Immature natural killer cell (primary cell): ENCODE measurements around the gene VPS11. TPM values are rescaled to one million over a fixed set of nuclear protein-coding genes. Genes with fewer than 3 reads are reported as not detected.
A peak's percentile ranks its signal among the peaks of the same experiment; 100 is the strongest.

Source experiments
- DNase-seq, 3 donors: peaks; one replicate each; pipeline ENCODE4 v3.0.0; 2022; ENCODE audit warnings: mixed read lengths in 1 of 3
- H3K27ac Mint-ChIP-seq, 6 donors: one replicate each; pipeline ENCODE4 v1.8.0; 2020; ENCODE audit warnings: mixed read lengths in 6 of 6, mild to moderate bottlenecking in 5 of 6, inconsistent platforms in 4 of 6, moderate library complexity in 3 of 6
- H3K27me3 Mint-ChIP-seq, 3 donors: one replicate each; pipeline ENCODE4 v1.8.0; 2020 to 2021; ENCODE audit warnings: low read depth in 3 of 3, mild to moderate bottlenecking in 3 of 3, mixed read lengths in 3 of 3, moderate library complexity in 3 of 3, inconsistent platforms in 1 of 3
- H3K36me3 Mint-ChIP-seq, 3 donors: one replicate each; pipeline ENCODE4 v1.8.0; 2020; ENCODE audit warnings: mixed read lengths in 3 of 3, inconsistent platforms in 2 of 3, mild to moderate bottlenecking in 2 of 3
- H3K4me1 Mint-ChIP-seq, 2 donors: one replicate each; pipeline ENCODE4 v1.8.0; 2020; ENCODE audit warnings: inconsistent platforms in 2 of 2, mild to moderate bottlenecking in 2 of 2, mixed read lengths in 2 of 2, moderate library complexity in 1 of 2
- H3K4me3 Mint-ChIP-seq, 5 donors: one replicate each; pipeline ENCODE4 v1.8.0; 2020; ENCODE audit warnings: mild to moderate bottlenecking in 5 of 5, mixed read lengths in 5 of 5, inconsistent platforms in 3 of 5, moderate library complexity in 3 of 5
- H3K9me3 Mint-ChIP-seq, 6 donors: one replicate each; pipeline ENCODE4 v1.8.0; 2020; ENCODE audit warnings: mild to moderate bottlenecking in 6 of 6, mixed read lengths in 6 of 6, inconsistent platforms in 4 of 6, moderate library complexity in 3 of 6
- polyA plus RNA-seq, 3 donors: library from polyadenylated mRNA; unstranded; fragments of 300-500 nt; fragmentation: Illumina TruSeq; gene quantifications; one replicate each; pipeline ENCODE4 v1.2.3, GENCODE V29; 2021

The VPS11 gene
- polyA plus RNA-seq, 3 donors from 2014 or later: 33.0 to 58.8 (median 49.3) TPM

DNA sequence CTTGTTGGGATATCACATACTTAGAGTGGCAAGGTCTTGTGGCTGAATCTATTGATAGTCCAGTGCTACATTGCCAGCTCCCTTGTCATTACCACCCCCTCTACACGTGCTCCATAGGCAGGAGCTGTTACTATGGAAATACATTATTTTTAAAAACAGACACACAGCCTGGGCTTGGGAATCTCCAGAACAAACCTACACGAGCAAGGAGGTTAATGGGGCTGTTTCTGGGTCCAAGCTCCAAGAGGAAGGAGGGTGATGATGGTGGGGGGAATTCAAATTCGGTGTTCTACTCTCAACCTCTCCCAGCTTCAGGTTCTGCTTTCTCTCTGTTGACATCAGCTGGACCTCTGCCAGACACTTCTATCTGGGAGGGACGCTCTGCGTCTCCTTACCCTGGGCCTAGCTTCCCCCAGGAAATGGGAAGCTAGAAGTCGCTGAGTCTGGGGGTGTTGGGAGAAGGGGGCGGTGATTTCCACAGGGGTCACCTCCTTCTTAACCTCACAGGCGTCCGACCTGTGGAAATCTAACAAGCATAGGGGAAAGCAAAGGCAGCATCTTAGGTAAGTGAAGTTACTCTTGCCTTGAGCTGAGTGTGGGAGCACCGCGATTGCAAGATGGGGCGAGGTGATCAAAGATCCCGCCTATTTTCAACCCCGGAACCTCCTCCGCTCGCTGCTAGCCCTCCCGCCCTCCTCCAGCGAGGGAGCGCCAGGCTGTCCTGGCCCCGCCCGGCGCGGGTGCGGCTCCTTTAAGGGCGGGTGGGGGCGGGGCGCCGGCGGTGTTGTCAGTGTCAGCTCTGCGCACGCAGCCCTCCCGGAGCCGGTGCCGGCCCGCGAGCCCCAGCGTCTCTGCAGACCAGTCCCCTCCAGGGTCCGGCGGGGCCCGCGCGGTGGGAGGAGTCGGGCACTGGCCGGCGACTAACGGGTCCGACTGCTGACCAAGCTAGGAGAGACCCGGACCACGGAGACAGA, 39.2 kb downstream of the VPS11 start, which contains the start of gene C2CD2L:
C2CD2L (plus strand) TSS at position 781 of the 974 bp plus-strand sequence. CDS start 398 bp downstream, outside the sequence.
- Mint-ChIP-seq H3K36me3 (peaks cover 3 to 6% (median 5%) of the 10 kb centered on the region in 3 donors), H3K27me3 (peaks cover 0 to 2% (median 2%) of the 10 kb centered on the region in 3 donors), H3K27ac (peak within 1 kb of the TSS; percentile 80 to 95 (median 91)), H3K4me3 (peak within 1 kb of the TSS; percentile 88 to 95 (median 90)), H3K4me1 (peaks cover 44 to 53% of the 10 kb centered on the region in 2 donors), H3K9me3 (no peaks in the 10 kb centered on the region)
- peak; percentile 81 to 84 (median 84) for DNase-seq

DNA sequence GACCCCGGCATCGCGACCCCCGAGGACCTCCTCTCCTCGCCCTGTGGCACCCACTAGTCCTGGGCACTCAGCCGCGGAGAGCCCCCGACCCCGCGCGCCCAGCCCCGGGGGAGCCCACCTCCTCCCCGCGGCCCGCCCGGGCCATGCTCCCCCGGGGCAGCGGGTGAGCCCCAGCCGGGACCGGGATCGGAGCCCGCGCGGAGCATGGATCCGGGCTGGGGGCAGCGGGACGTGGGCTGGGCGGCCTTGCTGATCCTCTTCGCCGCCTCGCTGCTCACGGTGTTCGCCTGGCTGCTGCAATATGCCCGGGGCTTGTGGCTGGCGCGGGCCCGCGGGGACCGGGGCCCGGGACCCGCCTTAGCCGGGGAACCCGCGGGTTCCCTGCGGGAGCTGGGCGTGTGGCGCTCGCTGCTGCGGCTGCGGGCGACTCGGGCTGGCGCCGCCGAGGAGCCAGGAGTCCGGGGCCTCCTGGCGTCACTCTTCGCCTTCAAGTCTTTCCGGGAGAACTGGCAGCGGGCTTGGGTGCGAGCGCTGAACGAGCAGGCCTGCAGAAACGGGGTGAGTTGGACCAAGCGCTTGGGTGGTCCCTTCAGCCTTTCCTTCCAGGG, 40.0 kb downstream of the VPS11 start:
- Mint-ChIP-seq H3K4me3 (peak overlapping the region; percentile 88 to 95 (median 90)), H3K4me1 (peaks cover 37 to 45% of the 10 kb centered on the region in 2 donors), H3K9me3 (no peaks in the 10 kb centered on the region), H3K27me3 (peaks cover 0 to 4% (median 2%) of the 10 kb centered on the region in 3 donors), H3K27ac (peak overlapping the region; percentile 77 to 90 (median 82)), H3K36me3 (peaks cover 5 to 7% (median 6%) of the 10 kb centered on the region in 3 donors)
- DNase-seq: no peak

GRCh38 chr11:119108146-119108856, 40.7 kb downstream of the VPS11 start:
- Mint-ChIP-seq H3K9me3 (no peaks in the 10 kb centered on the region), H3K36me3 (peaks cover 5 to 11% (median 7%) of the 10 kb centered on the region in 3 donors), H3K4me3 (peak overlapping the region; percentile 87 to 95 (median 90)), H3K27ac (peak overlapping the region; percentile 77 to 90 (median 82)), H3K27me3 (peaks cover 0 to 4% (median 2%) of the 10 kb centered on the region in 3 donors), H3K4me1 (peaks cover 34 to 45% of the 10 kb centered on the region in 2 donors)
- DNase-seq: peak in 1 of 3 donors; percentile 26

DNA sequence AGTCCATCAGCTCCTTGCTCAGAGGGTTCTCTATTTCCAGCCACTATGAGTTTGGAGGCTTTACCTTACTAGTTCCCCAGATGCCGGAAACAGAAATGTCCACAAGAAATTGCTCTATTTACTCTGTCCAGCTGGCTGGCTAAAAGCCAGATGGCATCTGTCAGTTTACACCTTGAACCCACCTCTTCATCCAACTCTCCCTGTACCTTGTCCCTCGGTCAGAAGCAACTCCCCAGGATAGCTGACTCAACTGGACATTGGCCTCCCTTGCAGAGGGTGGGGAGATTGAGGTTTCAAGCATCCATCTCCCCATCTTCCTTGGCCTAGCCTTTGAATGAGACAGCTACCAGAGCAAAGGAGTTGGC, 41.2 kb downstream of the VPS11 start:
- H3K9me3 Mint-ChIP-seq: no peaks in the 10 kb centered on the region
- DNase-seq: no peak
- H3K27ac Mint-ChIP-seq: peak overlapping the region; percentile 77 to 90 (median 82)
- H3K4me3 Mint-ChIP-seq: peak overlapping the region; percentile 87 to 95 (median 90)
- H3K4me1 Mint-ChIP-seq: peaks cover 32 to 42% of the 10 kb centered on the region in 2 donors
- H3K36me3 Mint-ChIP-seq: peaks cover 5 to 11% (median 7%) of the 10 kb centered on the region in 3 donors
- peaks cover 0 to 4% (median 2%) of the 10 kb centered on the region in 3 donors for H3K27me3 Mint-ChIP-seq

DNA sequence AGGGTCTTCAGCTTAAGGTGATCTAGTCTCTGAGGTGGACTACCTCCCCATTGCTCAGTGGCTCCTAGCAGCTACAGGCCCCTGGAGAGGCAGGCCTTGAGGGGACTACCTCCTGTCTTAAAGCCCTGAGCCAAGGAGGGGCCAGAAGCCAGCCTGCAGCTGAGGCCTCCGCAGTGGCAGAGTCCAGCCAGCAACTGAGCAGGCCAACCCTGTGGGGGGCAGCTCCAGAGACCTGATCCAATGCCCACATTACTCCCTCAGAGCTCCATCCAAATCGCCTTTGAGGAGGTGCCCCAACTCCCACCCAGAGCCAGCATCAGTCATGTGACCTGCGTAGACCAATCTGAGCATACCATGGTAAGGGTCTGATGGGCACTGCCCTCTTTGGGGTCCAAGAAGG, 42.2 kb downstream of the VPS11 start:
- Mint-ChIP-seq H3K36me3 (peaks cover 5 to 15% (median 7%) of the 10 kb centered on the region in 3 donors), H3K4me1 (peaks cover 31 to 39% of the 10 kb centered on the region in 2 donors), H3K27me3 (peaks cover 0 to 4% (median 2%) of the 10 kb centered on the region in 3 donors), H3K27ac (peak overlapping the region; percentile 12 to 82 (median 58)), H3K4me3 (peak overlapping the region in 3 of 5 donors; percentile 87 to 93 (median 90)), H3K9me3 (no peaks in the 10 kb centered on the region)
- DNase-seq: no peak

DNA sequence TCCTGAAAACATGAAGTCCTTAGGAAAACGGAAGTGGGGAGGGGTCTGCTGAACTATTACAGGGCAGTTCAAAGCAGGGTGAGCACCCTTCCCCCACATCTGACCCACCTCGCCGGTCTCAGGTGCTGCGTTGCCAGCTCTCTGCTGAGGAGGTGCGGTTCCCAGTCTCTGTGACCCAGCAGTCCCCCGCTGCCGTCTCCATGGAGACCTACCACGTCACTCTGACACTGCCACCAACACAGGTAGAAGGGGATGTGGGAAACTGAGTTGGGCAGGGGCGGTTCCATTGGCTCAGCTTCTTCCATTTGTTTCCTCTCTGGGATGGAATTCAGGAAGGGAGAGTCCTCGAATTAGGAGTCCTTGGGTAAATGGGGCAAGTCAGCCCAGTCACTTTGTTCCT, 42.8 kb downstream of the VPS11 start:
- peaks cover 9 to 20% (median 11%) of the 10 kb centered on the region in 3 donors for H3K36me3 Mint-ChIP-seq
- no peak overlapping the region for H3K4me3 Mint-ChIP-seq
- DNase-seq: no peak
- peaks cover 32 to 44% of the 10 kb centered on the region in 2 donors for H3K4me1 Mint-ChIP-seq
- H3K9me3 Mint-ChIP-seq: no peaks in the 10 kb centered on the region
- peaks cover 0 to 4% (median 2%) of the 10 kb centered on the region in 3 donors for H3K27me3 Mint-ChIP-seq
- peak overlapping the region in 2 of 6 donors; percentile 35 to 69 for H3K27ac Mint-ChIP-seq

- H3K4me1 Mint-ChIP-seq: peaks cover 29 to 45% of the 10 kb centered on the region in 2 donors
- H3K27me3 Mint-ChIP-seq: peaks cover 0 to 8% (median 2%) of the 10 kb centered on the region in 3 donors
Measured at GRCh38 chr11:119111361-119111925, 43.8 kb downstream of the VPS11 start.

DNA sequence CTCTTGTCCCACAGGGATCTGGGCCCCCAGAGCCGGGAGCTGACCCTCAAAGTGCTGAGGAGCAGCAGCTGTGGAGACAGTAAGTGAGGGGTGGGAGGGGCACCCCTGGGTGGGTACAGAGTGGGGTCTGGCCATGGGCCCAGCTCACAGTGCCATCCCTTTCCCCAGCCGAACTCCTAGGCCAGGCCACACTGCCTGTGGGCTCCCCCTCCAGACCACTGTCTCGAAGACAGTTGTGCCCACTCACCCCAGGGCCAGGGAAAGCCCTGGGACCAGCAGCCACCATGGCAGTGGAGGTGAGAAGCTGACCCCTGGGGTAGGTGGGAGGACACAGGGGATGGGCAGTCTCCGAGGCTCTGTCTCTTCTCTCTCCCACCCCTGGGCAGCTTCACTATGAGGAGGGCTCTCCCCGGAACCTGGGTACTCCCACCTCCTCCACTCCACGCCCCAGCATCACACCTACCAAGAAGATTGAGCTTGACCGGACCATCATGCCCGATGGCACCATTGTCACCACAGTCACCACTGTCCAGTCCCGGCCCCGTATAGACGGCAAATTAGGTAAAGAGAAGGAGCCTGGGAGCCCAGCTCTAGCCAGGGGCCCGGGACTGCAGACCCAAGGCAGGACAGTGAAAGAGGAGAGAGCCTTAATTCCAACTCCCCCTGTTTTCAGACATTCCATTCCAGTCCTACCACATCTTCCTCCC, 44.8 kb downstream of the VPS11 start:
- H3K4me1 Mint-ChIP-seq: peaks cover 23 to 38% of the 10 kb centered on the region in 2 donors
- peaks cover 0 to 8% (median 2%) of the 10 kb centered on the region in 3 donors for H3K27me3 Mint-ChIP-seq
- no peak overlapping the region for H3K4me3 Mint-ChIP-seq
- H3K27ac Mint-ChIP-seq: no peak overlapping the region
- no peak for DNase-seq
- H3K9me3 Mint-ChIP-seq: no peaks in the 10 kb centered on the region
- peaks cover 10 to 23% (median 14%) of the 10 kb centered on the region in 3 donors for H3K36me3 Mint-ChIP-seq

More at GRCh38 chr11:119111361-119111925, 43.8 kb downstream of the VPS11 start:
- DNase-seq: no peak
- H3K9me3 Mint-ChIP-seq: no peaks in the 10 kb centered on the region
- H3K27ac Mint-ChIP-seq: no peak overlapping the region
- H3K4me3 Mint-ChIP-seq: no peak overlapping the region
- H3K36me3 Mint-ChIP-seq: peaks cover 10 to 23% (median 14%) of the 10 kb centered on the region in 3 donors

- peaks cover 10 to 23% (median 14%) of the 10 kb centered on the region in 3 donors for H3K36me3 Mint-ChIP-seq
- no peak for DNase-seq
- peaks cover 14 to 30% of the 10 kb centered on the region in 2 donors for H3K4me1 Mint-ChIP-seq
- H3K9me3 Mint-ChIP-seq: no peaks in the 10 kb centered on the region
- no peak overlapping the region for H3K4me3 Mint-ChIP-seq
- H3K27me3 Mint-ChIP-seq: peaks cover 0 to 7% (median 0%) of the 10 kb centered on the region in 3 donors
- H3K27ac Mint-ChIP-seq: no peak overlapping the region
Measured at GRCh38 chr11:119113716-119114115, 46.1 kb downstream of the VPS11 start.

GRCh38 chr11:119114351-119114750, 46.7 kb downstream of the VPS11 start:
- H3K4me3 Mint-ChIP-seq: no peak overlapping the region
- H3K4me1 Mint-ChIP-seq: peaks cover 8 to 23% of the 10 kb centered on the region in 2 donors

DNA sequence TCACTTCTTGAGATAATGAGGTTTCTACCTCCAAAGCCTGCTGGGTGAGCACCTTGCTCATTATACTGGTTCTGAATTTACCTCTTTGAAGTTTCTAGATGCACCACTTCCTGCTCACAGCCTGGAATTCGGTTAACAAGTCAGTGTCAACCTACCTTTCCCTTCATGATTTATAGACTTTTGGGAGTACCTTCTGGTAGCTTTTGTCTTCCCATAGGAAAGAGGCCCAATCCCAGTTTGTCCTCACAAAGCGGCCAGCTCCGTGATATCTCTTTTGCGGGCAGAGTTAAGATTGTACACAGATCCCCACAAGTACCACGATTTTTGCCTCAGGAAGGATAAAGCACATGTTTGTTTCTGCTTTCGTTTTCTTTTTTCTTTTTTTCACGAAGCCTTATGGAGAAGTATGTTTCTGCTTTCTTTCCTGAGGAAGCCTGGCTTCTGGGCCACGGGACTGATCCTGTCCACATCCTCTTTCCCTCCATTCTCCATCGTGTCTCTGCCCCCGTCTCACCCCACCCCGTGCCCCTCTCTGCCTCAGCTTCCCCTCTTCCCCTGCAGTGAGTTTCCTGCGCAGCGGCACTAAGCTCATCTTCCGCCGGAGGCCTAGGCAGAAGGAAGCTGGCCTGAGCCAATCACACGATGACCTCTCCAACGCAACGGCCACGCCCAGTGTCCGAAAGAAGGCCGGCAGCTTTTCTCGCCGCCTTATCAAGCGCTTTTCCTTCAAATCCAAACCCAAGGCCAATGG, 48.0 kb downstream of the VPS11 start:
- no peaks in the 10 kb centered on the region for H3K9me3 Mint-ChIP-seq
- H3K4me1 Mint-ChIP-seq: peaks cover 10 to 17% of the 10 kb centered on the region in 2 donors
- DNase-seq: no peak
- H3K4me3 Mint-ChIP-seq: peak overlapping the region in 1 of 5 donors; percentile 22
- H3K27ac Mint-ChIP-seq: peak overlapping the region in 5 of 6 donors; percentile 3 to 72 (median 49)
- H3K36me3 Mint-ChIP-seq: peaks cover 10 to 23% (median 14%) of the 10 kb centered on the region in 3 donors
- peaks cover under 1 to 6% (median 1%) of the 10 kb centered on the region in 3 donors for H3K27me3 Mint-ChIP-seq

More at GRCh38 chr11:119114351-119114750, 46.7 kb downstream of the VPS11 start:
- H3K27ac Mint-ChIP-seq: no peak overlapping the region
- no peaks in the 10 kb centered on the region for H3K9me3 Mint-ChIP-seq
- peaks cover 10 to 23% (median 14%) of the 10 kb centered on the region in 3 donors for H3K36me3 Mint-ChIP-seq
- H3K27me3 Mint-ChIP-seq: peaks cover 0 to 6% (median 0%) of the 10 kb centered on the region in 3 donors
- DNase-seq: no peak

- DNase-seq: no peak
- Mint-ChIP-seq H3K4me3 (no peak overlapping the region), H3K27me3 (peaks cover 2 to 9% (median 2%) of the 10 kb centered on the region in 3 donors), H3K36me3 (peaks cover 10 to 23% (median 14%) of the 10 kb centered on the region in 3 donors), H3K9me3 (no peaks in the 10 kb centered on the region), H3K27ac (peak overlapping the region in 1 of 6 donors; percentile 17), H3K4me1 (peaks cover 15 to 20% of the 10 kb centered on the region in 2 donors)
Measured at GRCh38 chr11:119116235-119116594, 48.6 kb downstream of the VPS11 start.
